Bronchial epithelial cell (primary cell): Measurements from ENCODE around the gene OPCML. TPM values are rescaled to one million over a fixed set of nuclear protein-coding genes. Genes with fewer than 3 reads are reported as not detected.
A peak's percentile ranks its signal among the peaks of the same experiment; 100 is the strongest.

Source experiments
- DNase-seq: peaks from one replicate; pipeline ENCODE4 v3.0.0-alpha.2; 2010; ENCODE audit warnings: low read depth
- FAIRE-seq: peaks from 2 replicates; lab custom pipeline; 2011; peaks lifted over from hg19 to GRCh38; lab: Jason Lieb, UNC
- H3K27me3 ChIP-seq: 2 replicates; pipeline ENCODE4 v1.5.1; 2011; ENCODE audit warnings: low read length; ENCODE audit not compliant: control insufficient read depth, insufficient read depth
- H3K36me3 ChIP-seq: 2 replicates; pipeline ENCODE4 v1.5.1; 2011; ENCODE audit warnings: low read length; ENCODE audit not compliant: control insufficient read depth, insufficient read depth
- H3K4me3 ChIP-seq: 2 replicates; pipeline ENCODE4 v1.5.1; 2011; ENCODE audit warnings: mild to moderate bottlenecking, low read depth, low read length, control low read depth
- total RNA-seq: library from RNA; depleted of rRNA; stranded (reverse); fragments of >200 nt; gene quantifications from 2 replicates; pipeline ENCODE4 v1.2.1, GENCODE V29; 2014
- TF ChIP-seq, protein P1 (sequence below): IDR thresholded peaks from 2 replicates; pipeline ENCODE4 v1.5.1; 2011; ENCODE audit warnings: mild to moderate bottlenecking, moderate library complexity, low read length, control low read depth, inconsistent platforms; ENCODE audit not compliant: insufficient read depth, severe bottlenecking

Gene OPCML
- total RNA-seq, 1 donor from 2014 or later, result not detected

- no peak for FAIRE-seq
- no peak for DNase-seq
- Histone ChIP-seq H3K4me3 (no peak overlapping the region), H3K27me3 (no peaks in the 10 kb centered on the region), H3K36me3 (no peaks in the 10 kb centered on the region)
- TF ChIP-seq, protein P1, sequence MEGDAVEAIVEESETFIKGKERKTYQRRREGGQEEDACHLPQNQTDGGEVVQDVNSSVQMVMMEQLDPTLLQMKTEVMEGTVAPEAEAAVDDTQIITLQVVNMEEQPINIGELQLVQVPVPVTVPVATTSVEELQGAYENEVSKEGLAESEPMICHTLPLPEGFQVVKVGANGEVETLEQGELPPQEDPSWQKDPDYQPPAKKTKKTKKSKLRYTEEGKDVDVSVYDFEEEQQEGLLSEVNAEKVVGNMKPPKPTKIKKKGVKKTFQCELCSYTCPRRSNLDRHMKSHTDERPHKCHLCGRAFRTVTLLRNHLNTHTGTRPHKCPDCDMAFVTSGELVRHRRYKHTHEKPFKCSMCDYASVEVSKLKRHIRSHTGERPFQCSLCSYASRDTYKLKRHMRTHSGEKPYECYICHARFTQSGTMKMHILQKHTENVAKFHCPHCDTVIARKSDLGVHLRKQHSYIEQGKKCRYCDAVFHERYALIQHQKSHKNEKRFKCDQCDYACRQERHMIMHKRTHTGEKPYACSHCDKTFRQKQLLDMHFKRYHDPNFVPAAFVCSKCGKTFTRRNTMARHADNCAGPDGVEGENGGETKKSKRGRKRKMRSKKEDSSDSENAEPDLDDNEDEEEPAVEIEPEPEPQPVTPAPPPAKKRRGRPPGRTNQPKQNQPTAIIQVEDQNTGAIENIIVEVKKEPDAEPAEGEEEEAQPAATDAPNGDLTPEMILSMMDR, result no peak
Observed at GRCh38 chr11:132665205-132665604, 867.1 kb downstream of the OPCML start.

DNA sequence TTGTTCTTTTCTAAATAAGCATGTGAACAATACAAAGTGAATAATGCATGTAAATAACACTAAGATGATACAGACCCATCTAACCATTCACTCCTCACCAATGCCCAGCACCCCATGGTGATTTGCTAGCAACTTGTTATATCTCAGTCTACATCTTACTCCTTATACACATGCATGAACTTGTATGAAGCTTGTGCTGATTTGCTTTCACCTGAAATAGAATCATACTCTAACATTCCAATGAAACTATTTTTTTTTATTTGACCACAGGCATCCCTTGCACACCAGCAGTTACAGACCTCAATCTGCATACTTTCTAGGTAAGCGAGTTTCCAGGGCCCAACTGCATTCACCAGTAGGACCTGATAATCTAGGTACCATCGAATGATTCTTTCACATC is 873.6 kb downstream of the OPCML start:
- Histone ChIP-seq H3K27me3 (no peaks in the 10 kb centered on the region), H3K36me3 (no peaks in the 10 kb centered on the region), H3K4me3 (no peak overlapping the region)
- DNase-seq (peak; percentile 60), FAIRE-seq (no peak)
- TF ChIP-seq, protein P1, result no peak

- no peak overlapping the region for H3K4me3 ChIP-seq
- no peaks in the 10 kb centered on the region for H3K27me3 ChIP-seq
- FAIRE-seq, result peak; percentile 7
- no peak for DNase-seq
- TF ChIP-seq, protein P1, result no peak
- H3K36me3 ChIP-seq, result no peaks in the 10 kb centered on the region
Observed at GRCh38 chr11:132658004-132658403, 874.3 kb downstream of the OPCML start.

GRCh38 chr11:132655187-132655855 is 877.0 kb downstream of the OPCML start:
- TF ChIP-seq, protein P1, result no peak
- no peaks in the 10 kb centered on the region for H3K27me3 ChIP-seq
- no peak for DNase-seq
- FAIRE-seq, result no peak
- H3K4me3 ChIP-seq, result no peak overlapping the region
- no peaks in the 10 kb centered on the region for H3K36me3 ChIP-seq

DNA sequence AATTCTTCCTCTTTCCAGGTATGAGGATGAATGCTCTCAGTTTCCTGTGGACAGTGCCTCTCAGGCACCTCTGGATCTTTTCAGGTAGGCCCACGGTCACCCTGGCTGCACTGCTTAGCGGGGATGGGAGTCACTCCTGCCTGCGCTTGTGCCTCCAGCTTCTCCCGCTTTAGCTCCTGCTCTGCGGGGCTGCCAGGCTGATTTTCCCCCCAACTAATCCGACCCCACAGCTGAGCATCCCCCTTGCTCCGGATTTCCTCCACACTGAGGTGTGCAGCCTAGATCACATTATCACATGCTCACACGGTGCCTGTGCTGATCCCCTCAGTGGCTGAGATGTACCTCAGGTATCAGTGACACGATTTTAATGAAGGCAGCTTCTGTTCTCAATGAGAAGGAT is 879.1 kb downstream of the OPCML start:
- DNase-seq, result no peak

More for the DNA sequence above, 879.1 kb downstream of the OPCML start:
- no peaks in the 10 kb centered on the region for H3K27me3 ChIP-seq
- H3K4me3 ChIP-seq, result no peak overlapping the region
- TF ChIP-seq, protein P1, result no peak
- H3K36me3 ChIP-seq, result no peaks in the 10 kb centered on the region
- FAIRE-seq, result no peak
